ENCODE results near the gene TMSB15C.

The TMSB15C gene

DNA sequence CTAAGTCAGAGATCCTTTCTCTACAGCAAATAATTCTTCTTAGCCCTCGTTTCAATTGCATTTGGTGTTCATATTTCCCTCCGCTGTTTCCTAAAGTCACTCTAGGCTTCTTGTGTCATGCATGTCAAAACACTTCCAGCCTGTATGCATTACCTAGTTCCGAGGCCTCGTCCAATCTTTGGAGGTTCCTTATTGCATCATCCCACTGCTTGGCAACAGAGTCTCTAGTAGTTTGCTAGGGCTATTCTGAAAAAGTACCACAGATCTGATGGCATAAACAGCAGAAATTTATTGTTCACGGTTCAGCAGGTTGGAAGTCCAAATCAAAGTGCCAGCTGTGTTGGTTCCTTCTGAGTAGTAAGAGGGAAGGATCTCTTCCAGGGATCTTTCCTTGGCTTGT lies 30.4 kb downstream of the TMSB15C start:
- no peak for DNase-seq (ENCODE audit: low spot score)

DNA sequence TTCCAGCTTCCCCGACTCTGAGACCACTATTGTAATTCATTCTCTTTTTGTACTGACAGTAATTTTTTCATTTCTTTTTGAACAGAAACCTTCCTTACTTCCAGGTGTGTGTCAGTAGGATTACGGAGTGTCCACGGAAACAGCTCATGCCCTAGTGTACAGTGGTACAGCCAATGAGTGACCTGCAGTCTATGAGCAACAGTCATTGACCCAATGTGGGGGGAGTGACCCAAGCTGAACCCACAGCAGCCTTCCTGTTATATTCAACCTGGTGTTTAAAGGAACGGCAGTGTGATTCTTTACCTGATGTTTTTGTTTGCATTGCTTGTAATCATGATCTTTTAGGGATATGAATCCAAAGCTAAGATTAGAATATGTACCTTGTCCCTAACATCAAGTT lies 35.0 kb downstream of the TMSB15C start:
- DNase-seq (ENCODE audit: low spot score) = no peak

DNA sequence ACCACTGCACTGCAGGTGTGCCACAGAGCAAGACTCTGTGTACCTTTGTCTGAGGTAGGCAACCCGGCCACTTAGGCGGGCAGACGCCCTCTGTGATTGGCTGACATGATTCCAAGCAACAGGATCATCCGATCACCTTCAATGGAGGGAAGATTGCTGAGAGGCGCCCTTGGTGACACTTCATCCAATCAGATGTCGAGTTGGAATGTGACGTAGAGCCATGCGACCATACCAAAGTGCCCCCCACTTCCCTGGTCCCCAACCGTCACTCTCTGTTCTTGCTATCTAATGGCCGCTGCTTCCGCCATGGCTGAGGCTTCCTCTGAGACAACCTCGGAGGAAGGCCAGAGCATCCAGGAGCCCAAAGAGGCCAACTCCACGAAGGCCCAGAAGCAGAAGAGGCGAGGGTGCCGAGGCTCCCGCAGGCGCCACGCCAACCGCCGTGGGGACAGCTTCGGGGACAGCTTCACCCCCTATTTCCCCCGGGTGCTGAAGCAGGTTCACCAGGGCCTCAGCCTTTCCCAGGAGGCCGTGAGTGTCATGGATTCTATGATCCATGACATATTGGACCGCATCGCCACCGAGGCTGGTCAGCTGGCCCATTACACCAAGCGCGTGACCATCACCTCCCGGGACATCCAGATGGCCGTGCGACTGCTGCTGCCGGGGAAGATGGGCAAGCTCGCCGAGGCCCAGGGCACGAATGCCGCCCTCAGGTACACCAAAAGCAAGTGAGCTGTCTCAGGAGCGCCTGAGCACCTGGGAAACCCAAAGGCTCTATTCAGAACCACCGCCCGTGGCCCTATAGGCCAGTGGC lies 36.1 kb downstream of the TMSB15C start, which contains the start of gene H2BW2:
Gene H2BW2, plus strand, starts transcription at position 268 of the 817 bp plus-strand sequence. Its CDS starts 39 bp downstream, at position 307.
- no peak for DNase-seq (ENCODE audit: low spot score)

All from GM03348 (cell line).